K562 (cell line): Measurements from ENCODE around the gene CUX1. TPM values are rescaled to one million over a fixed set of nuclear protein-coding genes. Genes with fewer than 3 reads are reported as not detected.

Experiments
- ATAC-seq: fragments of 200-7000 bp; cut with Tn5 transposase; 3 replicates; pipeline ENCODE4 v1.9.1; 2020; ENCODE audit warnings: moderate library complexity
- BruUV-seq: library from RNA; stranded (reverse); fragments of 400-500 nt; replicated peaks from 2 replicates; lab custom pipeline; 2021; lab: Mats Ljungman, UMichigan
- CTCF ChIA-PET: fragments of 300-600 bp; formaldehyde crosslinking; extraction: SDS; loops from one replicate; lab custom pipeline; 2021; ENCODE audit warnings: low intra/inter-chr PET ratio; lab: Yijun Ruan, JAX
- POLR2A ChIA-PET: fragments of 300-600, 350-650 bp; sonication (Branson Sonifier 250); formaldehyde crosslinking; extraction: SDS; loops from one replicate; lab custom pipeline; 2021; ENCODE audit warnings: antibody characterized with exemption, inconsistent platforms; lab: Yijun Ruan, JAX
- DNase-seq, 4 experiments: peaks; one replicate each; pipeline versions ENCODE4 v3.0.0 to v3.0.0-alpha.2; 2011 to 2018; ENCODE audit warnings: low spot score in 3 of 4, mixed read lengths in 3 of 4; ENCODE audit errors: extremely low read depth in 1 of 4
- FAIRE-seq: peaks from 2 replicates; lab custom pipeline; 2011; peaks lifted over from hg19 to GRCh38; lab: Jason Lieb, UNC
- H2AFZ ChIP-seq: 2 replicates; pipeline ENCODE4 v1.6.0; 2011; ENCODE audit warnings: low read depth, low read length, control low read depth, inconsistent platforms
- H3K27ac ChIP-seq: fragments of 200-600 bp; 3 replicates; pipeline ENCODE4 v1.8.0; 2011; ENCODE audit warnings: low read depth, mild to moderate bottlenecking, control low read depth, inconsistent platforms, low read length, moderate library complexity, mixed read lengths; ENCODE audit errors: extremely low read depth
- H3K27me3 ChIP-seq, 2 experiments: fragments of 300-600 bp in 1 of 2; 2 replicates in 1 of 2; 3 replicates in 1 of 2; pipeline versions ENCODE4 v1.6.0 to v1.8.0; 2011; ENCODE audit warnings: inconsistent platforms in 2 of 2, low read length in 2 of 2, mild to moderate bottlenecking in 1 of 2, mixed read lengths in 1 of 2, moderate library complexity in 1 of 2; ENCODE audit not compliant: control insufficient read depth in 2 of 2, insufficient read depth in 2 of 2
- H3K36me3 ChIP-seq: fragments of 300-600 bp; 3 replicates; pipeline ENCODE4 v1.8.0; 2011; ENCODE audit warnings: mild to moderate bottlenecking, low read length, inconsistent platforms; ENCODE audit not compliant: control insufficient read depth, insufficient read depth
- H3K4me1 ChIP-seq, 2 experiments: fragments of 200-600 bp in 1 of 2; replicated peaks in 1 of 2; 2 replicates in 1 of 2; 3 replicates in 1 of 2; pipeline versions ENCODE4 v1.5.1 to v1.8.0; 2011; ENCODE audit warnings: inconsistent platforms in 2 of 2, low read length in 2 of 2, mild to moderate bottlenecking in 1 of 2, mixed read lengths in 1 of 2, moderate library complexity in 1 of 2; ENCODE audit not compliant: control insufficient read depth in 2 of 2, insufficient read depth in 2 of 2
- H3K4me2 ChIP-seq: 2 replicates; pipeline ENCODE4 v1.6.1; 2011; ENCODE audit warnings: low read length, control low read depth, inconsistent platforms, mixed read lengths; ENCODE audit not compliant: insufficient read depth
- H3K4me3 ChIP-seq: fragments of 200-600 bp; sonication (generic), shearing (Covaris generic); 2 replicates; pipeline ENCODE4 v1.5.1; 2016; ENCODE audit warnings: control low read depth, inconsistent platforms
- H3K79me2 ChIP-seq: fragments of 200-600 bp; 3 replicates; pipeline ENCODE4 v1.8.0; 2011; ENCODE audit warnings: low read length, inconsistent platforms; ENCODE audit not compliant: control insufficient read depth, insufficient read depth
- H3K9ac ChIP-seq, 2 experiments: 2 replicates each; pipeline versions ENCODE4 v1.6.0 to v1.6.1; 2011; ENCODE audit warnings: low read depth in 2 of 2, low read length in 2 of 2, control low read depth in 1 of 2, inconsistent platforms in 1 of 2, mild to moderate bottlenecking in 1 of 2, mixed read lengths in 1 of 2; ENCODE audit not compliant: insufficient read depth in 1 of 2
- H3K9me1 ChIP-seq: one replicate; pipeline ENCODE4 v1.6.0; 2011; ENCODE audit warnings: inconsistent platforms, mild to moderate bottlenecking, low read length, moderate library complexity; ENCODE audit not compliant: control insufficient read depth, insufficient read depth
- H3K9me3 ChIP-seq: replicated peaks from 2 replicates; pipeline ENCODE4 v1.5.1; 2011; ENCODE audit warnings: low read depth, low read length, inconsistent platforms; ENCODE audit not compliant: control insufficient read depth, insufficient read depth
- H4K20me1 ChIP-seq: replicated peaks from 2 replicates; pipeline ENCODE4 v1.6.1; 2011; ENCODE audit warnings: low read length, inconsistent platforms, mixed read lengths; ENCODE audit not compliant: control insufficient read depth, insufficient read depth
- ARNT ChIP-seq, 2 experiments: fragments of 450-650 bp; IDR thresholded peaks; 2 replicates each; pipeline ENCODE4 v1.6.1; 2016; ENCODE audit warnings: mild to moderate bottlenecking in 1 of 2
- FOS ChIP-seq: IDR thresholded peaks from 3 replicates; pipeline ENCODE4 v1.6.1; 2011; ENCODE audit not compliant: insufficient read length; ENCODE audit errors: extremely low read depth
- LARP7 ChIP-seq: fragments of 450-650 bp; IDR thresholded peaks from 2 replicates; pipeline ENCODE4 v1.6.1; 2016
- MEF2A ChIP-seq: IDR thresholded peaks from 2 replicates; pipeline ENCODE4 v1.6.1; 2011; ENCODE audit warnings: low read depth, mild to moderate bottlenecking, low read length, moderate library complexity; ENCODE audit not compliant: control insufficient read depth
- MYC ChIP-seq, 2 experiments: fragments of 250-450 bp in 1 of 2; sonication (Bioruptor Pico) in 1 of 2; IDR thresholded peaks; 2 replicates each; pipeline versions ENCODE4 v1.5.1 to v1.6.1; 2012 to 2021; ENCODE audit warnings: low read depth in 2 of 2, borderline replicate concordance in 1 of 2, improper control_type of control experiment in 1 of 2, low read length in 1 of 2, mild to moderate bottlenecking in 1 of 2, moderate library complexity in 1 of 2
- NR2C1 ChIP-seq, 2 experiments: fragments of 450-650 bp; IDR thresholded peaks; 2 replicates each; pipeline ENCODE4 v1.6.1; 2017; ENCODE audit warnings: mild to moderate bottlenecking in 2 of 2, antibody characterized with exemption in 1 of 2, inconsistent platforms in 1 of 2, missing compliant biosample characterization in 1 of 2, missing genetic modification characterization in 1 of 2
- SMARCA5 ChIP-seq: fragments of 450-650 bp; IDR thresholded peaks from 2 replicates; pipeline ENCODE4 v1.6.1; 2016
- UBTF ChIP-seq, 2 experiments: IDR thresholded peaks; 2 replicates each; pipeline ENCODE4 v1.6.1; 2012; ENCODE audit warnings: improper control_type of control experiment in 2 of 2, low read depth in 2 of 2, low read length in 2 of 2, borderline replicate concordance in 1 of 2
- ZBTB33 ChIP-seq: sonication (generic); formaldehyde crosslinking; IDR thresholded peaks from 2 replicates; pipeline ENCODE4 v1.8.1; 2023; ENCODE audit warnings: mild to moderate bottlenecking, missing genetic modification reagents
- ZHX1 ChIP-seq: fragments of 150-350 bp; conservative IDR thresholded peaks from 2 replicates; pipeline ENCODE4 v1.6.1; 2014; ENCODE audit warnings: low read length
- ZNF175 ChIP-seq: fragments of 200-800 bp; sonication (Bioruptor generic); IDR thresholded peaks from 2 replicates; pipeline ENCODE4 v1.6.1; 2016; ENCODE audit warnings: low read depth, mild to moderate bottlenecking, missing genetic modification characterization, missing compliant biosample characterization
- ZNF316 ChIP-seq: fragments of 450-650 bp; IDR thresholded peaks from 2 replicates; pipeline ENCODE4 v1.6.1; 2016
- WGBS: fragments of 100-300 bp; shearing (Covaris generic); methylation state at CpG from one replicate; pipeline ENCODE4 v1.1.6; 2016; ENCODE audit warnings: low coverage, mixed read lengths; ENCODE audit not compliant: insufficient coverage; ENCODE audit errors: missing lambda C conversion rate; 5-methylcytosine and 5-hydroxymethylcytosine counted together
- in situ Hi-C: fragments of 300-500 bp; cut with MboI; formaldehyde crosslinking; loops from 4 replicates; pipeline ENCODE4 v1.15.0; 2018; ENCODE audit warnings: inconsistent platforms, mixed read lengths
- intact Hi-C: fragments of 100-400 bp; cut with micrococcal nuclease; formaldehyde crosslinking; loops from 2 replicates; pipeline ENCODE4 v1.14.2; 2022
- polyA plus RNA-seq, 8 experiments: library from polyadenylated mRNA; depleted of rRNA in 4 of 8; stranded (reverse) in 5 of 8; unstranded in 3 of 8; fragments of >200 nt; fragmentation: Nextera tagmentation in 2 of 8; fragmentation: Illumina TruSeq in 1 of 8; extraction: Ambion mirVana in 2 of 8; extraction: Trizol in 1 of 8; gene quantifications; 2 replicates each; pipeline versions ENCODE4 v1.2.1 to v1.2.3, GENCODE V29; 2011 to 2014; ENCODE audit warnings: inconsistent platforms in 1 of 8, missing spikeins in 1 of 8
- total RNA-seq, 7 experiments: library from RNA; depleted of rRNA in 6 of 7; stranded (reverse); fragments of >200 nt in 6 of 7; fragmentation: Illumina TruSeq in 2 of 7; extraction: Trizol in 2 of 7; gene quantifications; 2 replicates each; pipeline versions ENCODE4 v1.2.1 to v1.2.3, GENCODE V29; 2011 to 2021; ENCODE audit warnings: low replicate concordance in 1 of 7

The CUX1 gene
- total and polyA plus RNA-seq, 9 of the 15 experiments (the other 6 are each of a cell fraction or from before 2014, with no cell fraction given): 3.6 to 55.3 (median 25.2) TPM

GRCh38 chr7:102079140-102080018 is 262.0 kb downstream of the CUX1 start:
- Histone ChIP-seq H3K4me1 (peaks cover 29 to 35% of the 10 kb centered on the region in 2 experiments; a peak in 4 of 5 replicates), H3K4me3 (no peak overlapping the region), H2AFZ (peak overlapping the region; percentile 3; the same call in 1 of the 2 replicates), H3K27ac (peak overlapping the region; percentile 96), H3K27me3 (no peaks in the 10 kb centered on the region), H3K36me3 (peaks cover 16% of the 10 kb centered on the region), H3K4me2 (peak overlapping the region; percentile 78; the same call in 1 of the 2 replicates), H3K9ac (peak overlapping the region; percentile 72 to 76), H3K79me2 (peaks cover 6% of the 10 kb centered on the region; the same call in 2 of the 3 replicates), H3K9me3 (peaks cover 3% of the 10 kb centered on the region), H4K20me1 (no peaks in the 10 kb centered on the region; the same call in 1 of the 2 replicates), H3K9me1 (no peaks in the 10 kb centered on the region)
- intact Hi-C loops: loop anchor here (5.0 kb wide), 2 partner anchors 177 to 262 kb away; partner anchors contain the start of gene CUX1
- in situ Hi-C loops: no loop called here
- ChIA-PET CTCF (no interaction called here), POLR2A (interaction anchor here (0.6 to 2.2 kb wide), 2 partner anchors 10 to 185 kb away, joined by 3 to 8 read pairs; no protein-coding TSS in a partner anchor)
- DNase-seq: peak in 2 of 4 experiments; percentile 25 to 45
- FAIRE-seq: no peak
- BruUV-seq: no TSS peak
- peak; percentile 18 for ATAC-seq
- WGBS: 46% methylated on average over 24 of the region's 24 CpGs
- TF ChIP-seq FOS: no peak
- TF ChIP-seq ZNF316: peak; percentile 63; the same call in 1 of the 2 replicates
- peak; percentile 60; the same call in 1 of the 2 replicates for TF ChIP-seq LARP7
- 0 out of 4 replicates have a peak, but pooled peaks of 1 of the 2 experiments have one; percentile 27 for TF ChIP-seq ARNT (IDR thresholded peaks at IDR 0.05)
- no peak for TF ChIP-seq UBTF (IDR thresholded peaks at IDR 0.05; ENCODE audit: borderline replicate concordance in 1 of 2, low read depth in 2 of 2, low read length in 2 of 2)
- no peak for TF ChIP-seq ZHX1
- 0 out of 2 replicates have a peak, but pooled peaks have one; percentile 31 for TF ChIP-seq ZBTB33 (CRISPR knock-in tag)
- TF ChIP-seq NR2C1 (IDR thresholded peaks at IDR 0.05): no peak
- 0 out of 2 replicates have a peak, but pooled peaks have one; percentile 34 for TF ChIP-seq NR2C1 (tag; IDR thresholded peaks at IDR 0.05)
- TF ChIP-seq MEF2A: peak; percentile 40; the same call in 1 of the 2 replicates
- 0 out of 2 replicates have a peak, but pooled peaks have one; percentile 10 for TF ChIP-seq MYC (IDR thresholded peaks at IDR 0.05; ENCODE audit: low read depth, low read length)
- TF ChIP-seq MYC (CRISPR knock-in tag; IDR thresholded peaks at IDR 0.05; ENCODE audit: borderline replicate concordance, low read depth): no peak
- peak; percentile 26; the same call in 1 of the 2 replicates for TF ChIP-seq SMARCA5
- TF ChIP-seq ZNF175: no peak
